ENCODE results near the gene CTSO.

The CTSO gene

GRCh38 chr4:155995069-155995468 is 41.4 kb upstream of the CTSO start:
- no peaks in the 10 kb centered on the region for H3K79me2 ChIP-seq (ENCODE audit: control insufficient read depth, low read length)
- no peak overlapping the region for H3K4me3 ChIP-seq (ENCODE audit: low read length)
- no peaks in the 10 kb centered on the region for H4K20me1 ChIP-seq (ENCODE audit: control insufficient read depth, insufficient read depth, low read depth, low read length)
- no peaks in the 10 kb centered on the region for H3K36me3 ChIP-seq (ENCODE audit: control insufficient read depth, low read length)
- H3K27me3 ChIP-seq (ENCODE audit: control insufficient read depth, low read length) = no peaks in the 10 kb centered on the region
- H3K27ac ChIP-seq (ENCODE audit: low read depth, low read length) = no peak overlapping the region
- TF ChIP-seq EZH2phosphoT487 (IDR thresholded peaks at IDR 0.05; ENCODE audit: borderline replicate concordance, low read length) = no peak
- no peak for TF ChIP-seq CTCF (IDR thresholded peaks at IDR 0.05; ENCODE audit: low read depth, low read length, poor library complexity, severe bottlenecking)
- no peaks in the 10 kb centered on the region for H3K4me1 ChIP-seq (ENCODE audit: control insufficient read depth, low read length)
- no peaks in the 10 kb centered on the region for H3K9me2 ChIP-seq (replicated peaks; ENCODE audit: control insufficient read depth, low read length)
- H3K9me3 ChIP-seq (ENCODE audit: control insufficient read depth, insufficient read depth, low read length) = no peaks in the 10 kb centered on the region
- no peak overlapping the region for H3K4me2 ChIP-seq (ENCODE audit: low read length)
- H3F3A ChIP-seq (ENCODE audit: control insufficient read depth, insufficient read depth) = no peaks in the 10 kb centered on the region

GRCh38 chr4:155984106-155984797 is 30.6 kb upstream of the CTSO start:
- TF ChIP-seq CTCF (IDR thresholded peaks at IDR 0.05; ENCODE audit: low read depth, low read length, poor library complexity, severe bottlenecking) = no peak
- TF ChIP-seq EZH2phosphoT487 (IDR thresholded peaks at IDR 0.05; ENCODE audit: borderline replicate concordance, low read length) = no peak
- H3K4me1 ChIP-seq (ENCODE audit: control insufficient read depth, low read length) = no peaks in the 10 kb centered on the region
- no peak overlapping the region for H3K4me2 ChIP-seq (ENCODE audit: low read length)
- H3F3A ChIP-seq (ENCODE audit: control insufficient read depth, insufficient read depth) = no peaks in the 10 kb centered on the region
- H3K9me3 ChIP-seq (ENCODE audit: control insufficient read depth, insufficient read depth, low read length) = no peaks in the 10 kb centered on the region
- no peaks in the 10 kb centered on the region for H3K9me2 ChIP-seq (replicated peaks; ENCODE audit: control insufficient read depth, low read length)
- no peak overlapping the region for H3K27ac ChIP-seq (ENCODE audit: low read depth, low read length)
- H4K20me1 ChIP-seq (ENCODE audit: control insufficient read depth, insufficient read depth, low read depth, low read length) = no peaks in the 10 kb centered on the region
- no peaks in the 10 kb centered on the region for H3K79me2 ChIP-seq (ENCODE audit: control insufficient read depth, low read length)
- H3K27me3 ChIP-seq (ENCODE audit: control insufficient read depth, low read length) = no peaks in the 10 kb centered on the region
- H3K36me3 ChIP-seq (ENCODE audit: control insufficient read depth, low read length) = no peaks in the 10 kb centered on the region
- H3K4me3 ChIP-seq (ENCODE audit: low read length) = no peak overlapping the region

GRCh38 chr4:155982736-155983385 is 29.2 kb upstream of the CTSO start:
- Histone ChIP-seq H3K9me3 (ENCODE audit: control insufficient read depth, insufficient read depth, low read length) (no peaks in the 10 kb centered on the region), H3K4me2 (ENCODE audit: low read length) (no peak overlapping the region), H3K4me1 (ENCODE audit: control insufficient read depth, low read length) (no peaks in the 10 kb centered on the region), H3K27ac (ENCODE audit: low read depth, low read length) (no peak overlapping the region), H4K20me1 (ENCODE audit: control insufficient read depth, insufficient read depth, low read depth, low read length) (no peaks in the 10 kb centered on the region), H3K27me3 (ENCODE audit: control insufficient read depth, low read length) (no peaks in the 10 kb centered on the region), H3K9me2 (replicated peaks; ENCODE audit: control insufficient read depth, low read length) (no peaks in the 10 kb centered on the region), H3K4me3 (ENCODE audit: low read length) (no peak overlapping the region), H3K79me2 (ENCODE audit: control insufficient read depth, low read length) (no peaks in the 10 kb centered on the region), H3K36me3 (ENCODE audit: control insufficient read depth, low read length) (no peaks in the 10 kb centered on the region), H3F3A (ENCODE audit: control insufficient read depth, insufficient read depth) (no peaks in the 10 kb centered on the region)
- TF ChIP-seq EZH2phosphoT487 (IDR thresholded peaks at IDR 0.05; ENCODE audit: borderline replicate concordance, low read length) (no peak), CTCF (IDR thresholded peaks at IDR 0.05; ENCODE audit: low read depth, low read length, poor library complexity, severe bottlenecking) (no peak)

All from DOHH2 (cell line).